SK-N-MC (cell line): ENCODE data around the gene VAT1L.

Source experiments
- EZH2 ChIP-seq: fragments of 200-600 bp; sonication (generic); IDR thresholded peaks from one replicate; pipeline ENCODE4 v1.6.1; 2017; ENCODE audit warnings: antibody characterized with exemption
- POLR2AphosphoS5 ChIP-seq: IDR thresholded peaks from 2 replicates; pipeline ENCODE4 v1.6.1; 2012; ENCODE audit warnings: mild to moderate bottlenecking, low read depth, low read length, borderline replicate concordance

- TF ChIP-seq POLR2AphosphoS5 (no peak), EZH2 (no peak)
Observed at GRCh38 chr16:77943801-77944200, 155.4 kb downstream of the VAT1L start.
